GM12878 (cell line): ENCODE results near the gene TXNRD3. TPM values are rescaled to one million over a fixed set of nuclear protein-coding genes. Genes with fewer than 3 reads are reported as not detected.

Experiments used
- ATAC-seq: fragments of 200-7000 bp; cut with Tn5 transposase; 3 replicates; pipeline ENCODE4 v1.9.1; 2020; ENCODE audit warnings: mild to moderate bottlenecking, moderate library complexity
- BruUV-seq: library from RNA; stranded (reverse); fragments of 400-500 nt; replicated peaks from 2 replicates; lab custom pipeline; 2021; lab: Mats Ljungman, UMichigan
- CTCF ChIA-PET: fragments of 300-600 bp; sonication (Branson Sonifier 250); formaldehyde crosslinking; extraction: SDS; loops from one replicate; lab custom pipeline; 2021; ENCODE audit warnings: inconsistent platforms; lab: Yijun Ruan, JAX
- POLR2A ChIA-PET: fragments of 350-600 bp; formaldehyde crosslinking; extraction: SDS; loops from one replicate; lab custom pipeline; 2021; ENCODE audit warnings: inconsistent platforms; lab: Charles Lee
- RAD21 ChIA-PET: fragments of 300-600 bp; sonication (Branson Sonifier 250); formaldehyde crosslinking; loops from one replicate; lab custom pipeline; 2023; ENCODE audit warnings: antibody characterized with exemption; ENCODE audit not compliant: unreplicated experiment; lab: Charles Lee
- SMC1A ChIA-PET: fragments of 300-600 bp; sonication (Branson Sonifier 250); formaldehyde crosslinking; loops from one replicate; lab custom pipeline; 2023; ENCODE audit not compliant: unreplicated experiment, uncharacterized antibody; lab: Charles Lee
- DNase-seq: peaks from one replicate; pipeline ENCODE4 v3.0.0-alpha.2; 2011; ENCODE audit warnings: low read depth, low spot score
- FAIRE-seq: peaks from 3 replicates; lab custom pipeline; 2011; peaks lifted over from hg19 to GRCh38; lab: Jason Lieb, UNC
- H2AFZ ChIP-seq: 2 replicates; pipeline ENCODE4 v1.6.0; 2011; ENCODE audit warnings: low read depth, low read length, control low read depth; ENCODE audit not compliant: control insufficient read depth
- H3K27ac ChIP-seq: 2 replicates; pipeline ENCODE4 v1.5.1; 2011; ENCODE audit warnings: control low read depth; ENCODE audit not compliant: control insufficient read depth, insufficient read depth
- H3K27me3 ChIP-seq, 2 experiments: replicated peaks in 1 of 2; 2 replicates each; pipeline versions ENCODE4 v1.6.0 to v1.6.1; 2011; ENCODE audit warnings: low read length in 1 of 2; ENCODE audit not compliant: control insufficient read depth in 2 of 2, insufficient read depth in 2 of 2
- H3K36me3 ChIP-seq, 2 experiments: 2 replicates each; pipeline ENCODE4 v1.5.1; 2011; ENCODE audit warnings: low read length in 1 of 2; ENCODE audit not compliant: control insufficient read depth in 2 of 2, insufficient read depth in 2 of 2
- H3K4me1 ChIP-seq: 2 replicates; pipeline ENCODE4 v1.6.1; 2011; ENCODE audit warnings: mild to moderate bottlenecking, low read length, moderate library complexity, mixed read lengths; ENCODE audit not compliant: control insufficient read depth, insufficient read depth
- H3K4me2 ChIP-seq: 2 replicates; pipeline ENCODE4 v1.6.0; 2011; ENCODE audit warnings: control low read depth; ENCODE audit not compliant: control insufficient read depth, insufficient read depth
- H3K4me3 ChIP-seq: fragments of 200-600 bp; sonication (generic); 2 replicates; pipeline ENCODE4 v1.5.1; 2016
- H3K79me2 ChIP-seq: 2 replicates; pipeline ENCODE4 v1.6.0; 2011; ENCODE audit warnings: low read length; ENCODE audit not compliant: control insufficient read depth, insufficient read depth
- H3K9ac ChIP-seq: 2 replicates; pipeline ENCODE4 v1.8.0; 2011; ENCODE audit warnings: low read length, control low read depth, mixed read lengths; ENCODE audit not compliant: control insufficient read depth, insufficient read depth
- H3K9me3 ChIP-seq: replicated peaks from 3 replicates; pipeline ENCODE4 v1.5.1; 2011; ENCODE audit warnings: mild to moderate bottlenecking, low read length; ENCODE audit not compliant: control insufficient read depth, insufficient read depth
- H4K20me1 ChIP-seq: 2 replicates; pipeline ENCODE4 v1.6.0; 2011; ENCODE audit not compliant: control insufficient read depth, insufficient read depth
- BCL3 ChIP-seq: IDR thresholded peaks from 2 replicates; pipeline ENCODE4 v1.6.1; 2011; ENCODE audit warnings: borderline replicate concordance, low read depth, mild to moderate bottlenecking, moderate library complexity, low read length; ENCODE audit not compliant: insufficient read depth, poor library complexity, severe bottlenecking
- CBFB ChIP-seq: IDR thresholded peaks from 2 replicates; pipeline ENCODE4 v1.6.1; 2016; ENCODE audit warnings: antibody characterized with exemption, low read depth
- CEBPB ChIP-seq, 2 experiments: fragments of 150-350 bp in 1 of 2; IDR thresholded peaks; 2 replicates each; pipeline ENCODE4 v1.6.1; 2012 to 2014; ENCODE audit warnings: low read depth in 2 of 2, low read length in 2 of 2, borderline replicate concordance in 1 of 2, inconsistent platforms in 1 of 2
- CHD2 ChIP-seq: IDR thresholded peaks from 2 replicates; pipeline ENCODE4 v1.6.1; 2011; ENCODE audit warnings: low read depth, low read length, improper control_type of control experiment, borderline replicate concordance
- CTCF ChIP-seq, 3 experiments: IDR thresholded peaks in 2 of 3; conservative IDR thresholded peaks in 1 of 3; 2 replicates each; pipeline ENCODE4 v1.5.1; 2011; ENCODE audit warnings: low read depth in 3 of 3, low read length in 3 of 3, mild to moderate bottlenecking in 3 of 3, control low read depth in 2 of 3, moderate library complexity in 2 of 3, inconsistent platforms in 1 of 3, mixed read lengths in 1 of 3; ENCODE audit not compliant: control insufficient read depth in 2 of 3, insufficient read depth in 1 of 3; ENCODE audit errors: extremely low read depth in 1 of 3
- ELK1 ChIP-seq: IDR thresholded peaks from 2 replicates; pipeline ENCODE4 v1.6.1; 2012; ENCODE audit warnings: low read depth, low read length, improper control_type of control experiment
- JUNB ChIP-seq: IDR thresholded peaks from 2 replicates; pipeline ENCODE4 v1.6.1; 2016; ENCODE audit warnings: antibody characterized with exemption, mild to moderate bottlenecking
- MEF2B ChIP-seq: fragments of 450-650 bp; IDR thresholded peaks from 2 replicates; pipeline ENCODE4 v1.6.1; 2018; ENCODE audit warnings: mild to moderate bottlenecking, moderate library complexity; ENCODE audit not compliant: partially characterized antibody, poor library complexity, severe bottlenecking
- RCOR1 ChIP-seq: conservative IDR thresholded peaks from 2 replicates; pipeline ENCODE4 v1.6.1; 2012; ENCODE audit warnings: low read depth, low read length, improper control_type of control experiment
- RUNX3 ChIP-seq: IDR thresholded peaks from 2 replicates; pipeline ENCODE4 v1.6.1; 2012; ENCODE audit warnings: low read length, inconsistent platforms
- STAT3 ChIP-seq: IDR thresholded peaks from 2 replicates; pipeline ENCODE4 v1.6.1; 2011; ENCODE audit warnings: low read depth, low read length, improper control_type of control experiment
- TCF12 ChIP-seq: IDR thresholded peaks from 2 replicates; pipeline ENCODE4 v1.6.1; 2011; ENCODE audit warnings: low read depth, mild to moderate bottlenecking, low read length
- TCF3 ChIP-seq: IDR thresholded peaks from 2 replicates; pipeline ENCODE4 v1.6.1; 2012; ENCODE audit warnings: low read depth, mild to moderate bottlenecking, low read length, borderline replicate concordance; ENCODE audit not compliant: insufficient read depth
- USF1 ChIP-seq: IDR thresholded peaks from 2 replicates; pipeline ENCODE4 v1.6.1; 2011; ENCODE audit warnings: borderline replicate concordance, low read depth, mild to moderate bottlenecking, moderate library complexity, mixed read lengths, low read length; ENCODE audit not compliant: insufficient read depth; ENCODE audit errors: extremely low read length
- ZNF622 ChIP-seq: fragments of 450-650 bp; IDR thresholded peaks from 2 replicates; pipeline ENCODE4 v1.6.1; 2017; ENCODE audit warnings: mild to moderate bottlenecking, inconsistent platforms
- ZZZ3 ChIP-seq: IDR thresholded peaks from 2 replicates; pipeline ENCODE4 v1.6.1; 2011; ENCODE audit warnings: low read depth; ENCODE audit not compliant: control insufficient read depth, insufficient read length
- WGBS: methylation state at CpG from one replicate; pipeline ENCODE4 v1.1.6; 2016; ENCODE audit warnings: low lambda C conversion rate; ENCODE audit not compliant: insufficient replicate concordance, insufficient coverage; ENCODE audit errors: missing lambda C conversion rate; 5-methylcytosine and 5-hydroxymethylcytosine counted together
- in situ Hi-C: fragments of 300-500 bp; cut with MboI; formaldehyde crosslinking; loops from 9 replicates; pipeline ENCODE4 v1.14.3; 2018; ENCODE audit warnings: mixed read lengths
- intact Hi-C: fragments of 100-400 bp; cut with micrococcal nuclease; formaldehyde crosslinking; loops from one replicate; pipeline ENCODE4 v1.14.2; 2022; ENCODE audit not compliant: unreplicated experiment
- polyA plus RNA-seq, 11 experiments: library from polyadenylated mRNA; depleted of rRNA in 4 of 11; unstranded in 6 of 11; stranded (reverse) in 5 of 11; fragments of >200 nt; fragmentation: Nextera tagmentation in 4 of 11; fragmentation: Illumina TruSeq in 1 of 11; extraction: Ambion mirVana in 4 of 11; extraction: Trizol in 1 of 11; gene quantifications; 1 replicate in 1 of 11; 2 replicates in 10 of 11; pipeline versions ENCODE4 v1.2.1 to v1.2.3, GENCODE V29; 2011 to 2016; ENCODE audit warnings: inconsistent platforms in 2 of 11, missing spikeins in 2 of 11, low read depth in 1 of 11
- total RNA-seq, 4 experiments: library from RNA; depleted of rRNA in 3 of 4; stranded (reverse); fragments of >200 nt in 3 of 4; fragmentation: Illumina TruSeq in 1 of 4; extraction: Trizol in 1 of 4; gene quantifications; 2 replicates each; pipeline versions ENCODE4 v1.2.1 to v1.2.3, GENCODE V29; 2013 to 2021

TXNRD3 gene
- total and polyA plus RNA-seq, 10 of the 15 experiments (the other 5 are each of a cell fraction or from before 2014, with no cell fraction given), result not detected

- FAIRE-seq (no peak), ATAC-seq (no peak), DNase-seq (no peak)
- ChIA-PET RAD21 (no interaction called here), POLR2A (no interaction called here), CTCF (no interaction called here), SMC1A (no interaction called here)
- Histone ChIP-seq H2AFZ (no peak overlapping the region), H3K27me3 (peaks cover 0 to 10% of the 10 kb centered on the region in 2 experiments; a peak in 3 of 4 replicates), H3K36me3 (no peaks in the 10 kb centered on the region), H4K20me1 (no peaks in the 10 kb centered on the region), H3K9ac (no peak overlapping the region), H3K27ac (no peak overlapping the region), H3K4me3 (no peak overlapping the region), H3K4me1 (no peaks in the 10 kb centered on the region), H3K4me2 (no peak overlapping the region), H3K79me2 (no peaks in the 10 kb centered on the region), H3K9me3 (no peaks in the 10 kb centered on the region)
- TF ChIP-seq CBFB (no peak), TCF12 (no peak), RCOR1 (no peak), ELK1 (no peak), TCF3 (no peak), CTCF (IDR thresholded peaks at IDR 0.05 in 2 of 3, conservative IDR thresholded peaks at IDR 0.05 in 1 of 3; ENCODE audit: control insufficient read depth in 2 of 3, extremely low read depth in 1 of 3, insufficient read depth in 1 of 3, low read depth in 3 of 3, low read length in 3 of 3) (no peak), ZZZ3 (no peak), BCL3 (no peak), CEBPB (IDR thresholded peaks at IDR 0.05; ENCODE audit: borderline replicate concordance in 1 of 2, low read depth in 2 of 2, low read length in 2 of 2) (no peak), ZNF622 (no peak), CHD2 (no peak), JUNB (no peak), STAT3 (no peak), RUNX3 (no peak), MEF2B (no peak), USF1 (no peak)
- intact Hi-C loops (no loop called here), in situ Hi-C loops (no loop called here)
- 26% methylated on average over 7 of the region's 7 CpGs for WGBS
- BruUV-seq, result no TSS peak
These were observed 83.8 kb downstream of the TXNRD3 start for GRCh38 chr3:126571078-126571477.
